ENCODE data around the gene ATG4C.

ATG4C gene

DNA sequence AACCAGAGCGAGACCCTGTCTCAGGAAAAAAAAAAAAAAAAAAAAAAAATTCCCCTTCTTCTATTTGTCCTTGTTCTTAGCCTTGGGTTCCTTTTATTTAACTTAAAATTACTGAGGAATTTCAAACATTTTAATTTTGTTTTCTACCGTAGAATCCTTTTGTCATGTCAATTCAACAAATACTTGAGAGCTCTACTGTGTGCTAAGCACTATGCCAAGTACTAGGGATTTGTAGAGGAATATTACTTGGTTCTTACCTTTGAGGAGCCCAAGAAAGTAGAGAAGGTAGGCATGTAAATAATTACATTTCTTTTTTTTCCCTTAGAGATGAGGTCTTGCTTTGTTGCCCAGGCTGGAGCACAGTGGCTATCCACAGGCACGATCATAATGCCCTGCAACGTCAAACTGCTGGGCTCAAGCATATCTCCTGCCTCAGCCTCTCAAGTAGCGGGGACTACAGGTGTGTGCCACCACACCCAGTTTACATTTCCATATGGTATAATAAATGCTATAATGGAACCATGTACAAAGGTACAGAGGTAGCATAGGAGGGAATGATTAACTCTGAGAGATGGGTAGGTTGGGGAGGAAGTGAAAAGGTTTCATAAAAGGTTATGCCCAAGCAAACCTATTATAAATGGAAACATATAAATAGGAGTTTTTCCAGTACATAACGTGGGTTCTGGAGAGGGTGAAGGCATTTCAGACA lies 104.0 kb downstream of the ATG4C start:
- WGBS = 78% methylated on average over 5 of the region's 6 CpGs
- H3K27me3 ChIP-seq (ENCODE audit: insufficient read depth, low read length) = no peaks in the 10 kb centered on the region

GRCh38 chr1:62891956-62892562 lies 108.1 kb downstream of the ATG4C start:
- H3K9me3 ChIP-seq (ENCODE audit: insufficient read depth, low read depth, low read length) = no peaks in the 10 kb centered on the region
- H3K27ac ChIP-seq (ENCODE audit: low read depth, low read length) = no peak overlapping the region
- H3K27me3 ChIP-seq (ENCODE audit: insufficient read depth, low read length) = no peaks in the 10 kb centered on the region
- no peak overlapping the region for H3K9ac ChIP-seq (ENCODE audit: low read depth, low read length)
- WGBS = 92% methylated on average over 6 of the region's 6 CpGs
- no peaks in the 10 kb centered on the region for H3K36me3 ChIP-seq (ENCODE audit: insufficient read depth, low read length)
- peaks cover 10% of the 10 kb centered on the region for H3K4me1 ChIP-seq (ENCODE audit: insufficient read depth, low read length)
- H3K4me3 ChIP-seq (ENCODE audit: low read length) = no peak overlapping the region

More for the DNA sequence above, 104.0 kb downstream of the ATG4C start:
- H3K9me3 ChIP-seq (ENCODE audit: insufficient read depth, low read depth, low read length) = no peaks in the 10 kb centered on the region
- no peak overlapping the region for H3K9ac ChIP-seq (ENCODE audit: low read depth, low read length)
- peaks cover 24% of the 10 kb centered on the region for H3K4me1 ChIP-seq (ENCODE audit: insufficient read depth, low read length)
- H3K4me3 ChIP-seq (ENCODE audit: low read length) = no peak overlapping the region
- H3K27ac ChIP-seq (ENCODE audit: low read depth, low read length) = no peak overlapping the region
- H3K36me3 ChIP-seq (ENCODE audit: insufficient read depth, low read length) = no peaks in the 10 kb centered on the region

DNA sequence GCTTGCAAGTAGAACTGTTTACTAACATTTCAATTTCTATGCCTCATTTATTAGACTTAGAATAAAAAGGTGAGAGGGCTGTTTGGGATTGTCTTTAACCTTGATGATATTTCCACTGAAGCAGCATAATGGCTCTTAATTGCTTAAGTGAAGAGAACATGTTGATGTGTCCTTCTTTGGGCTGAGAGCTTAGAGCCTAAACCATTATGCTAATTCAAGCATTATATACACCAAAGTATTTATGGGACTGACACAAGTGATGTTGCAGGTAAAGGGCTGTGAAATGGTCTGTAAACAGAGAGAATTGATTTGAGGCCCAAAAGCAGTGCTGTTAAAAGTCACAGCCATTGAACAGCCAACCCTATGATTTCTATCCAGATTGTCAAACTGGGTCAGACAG lies 113.9 kb downstream of the ATG4C start:
- H3K27ac ChIP-seq (ENCODE audit: low read depth, low read length) = no peak overlapping the region
- no peaks in the 10 kb centered on the region for H3K27me3 ChIP-seq (ENCODE audit: insufficient read depth, low read length)
- no peaks in the 10 kb centered on the region for H3K36me3 ChIP-seq (ENCODE audit: insufficient read depth, low read length)
- no peak overlapping the region for H3K9ac ChIP-seq (ENCODE audit: low read depth, low read length)
- H3K9me3 ChIP-seq (ENCODE audit: insufficient read depth, low read depth, low read length) = no peaks in the 10 kb centered on the region
- no peaks in the 10 kb centered on the region for H3K4me1 ChIP-seq (ENCODE audit: insufficient read depth, low read length)
- H3K4me3 ChIP-seq (ENCODE audit: low read length) = no peak overlapping the region

GRCh38 chr1:62900566-62900965 lies 116.6 kb downstream of the ATG4C start:
- Histone ChIP-seq H3K27ac (ENCODE audit: low read depth, low read length) (no peak overlapping the region), H3K9ac (ENCODE audit: low read depth, low read length) (no peak overlapping the region), H3K36me3 (ENCODE audit: insufficient read depth, low read length) (no peaks in the 10 kb centered on the region), H3K27me3 (ENCODE audit: insufficient read depth, low read length) (no peaks in the 10 kb centered on the region), H3K4me1 (ENCODE audit: insufficient read depth, low read length) (no peaks in the 10 kb centered on the region), H3K4me3 (ENCODE audit: low read length) (no peak overlapping the region), H3K9me3 (ENCODE audit: insufficient read depth, low read depth, low read length) (no peaks in the 10 kb centered on the region)
- WGBS = 96% methylated on average over 1 of the region's 1 CpG

DNA sequence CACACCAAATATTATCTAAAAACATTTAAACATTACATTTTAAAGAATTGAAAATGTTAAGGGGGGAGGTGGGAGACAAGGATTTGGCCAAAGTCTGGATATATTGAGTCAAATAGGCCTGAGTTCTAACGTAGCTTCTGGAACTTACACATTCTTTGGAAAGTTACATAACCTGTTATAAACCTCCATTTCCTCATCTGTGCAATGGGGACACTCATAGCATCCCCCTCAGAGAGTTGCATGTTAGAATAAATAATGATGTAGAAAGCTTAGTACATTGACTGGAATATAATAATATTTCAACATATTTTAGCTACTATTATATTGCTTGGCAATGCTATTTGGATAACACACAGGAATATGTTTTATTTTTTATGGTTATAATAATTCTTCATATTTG lies 117.7 kb downstream of the ATG4C start:
- H3K4me1 ChIP-seq (ENCODE audit: insufficient read depth, low read length) = no peaks in the 10 kb centered on the region
- WGBS = 100% methylated on average over 1 of the region's 1 CpG
- no peak overlapping the region for H3K9ac ChIP-seq (ENCODE audit: low read depth, low read length)
- no peak overlapping the region for H3K27ac ChIP-seq (ENCODE audit: low read depth, low read length)
- no peaks in the 10 kb centered on the region for H3K36me3 ChIP-seq (ENCODE audit: insufficient read depth, low read length)
- H3K27me3 ChIP-seq (ENCODE audit: insufficient read depth, low read length) = no peaks in the 10 kb centered on the region
- H3K4me3 ChIP-seq (ENCODE audit: low read length) = no peak overlapping the region
- no peaks in the 10 kb centered on the region for H3K9me3 ChIP-seq (ENCODE audit: insufficient read depth, low read depth, low read length)

GRCh38 chr1:62903522-62903921 lies 119.6 kb downstream of the ATG4C start:
- no peaks in the 10 kb centered on the region for H3K9me3 ChIP-seq (ENCODE audit: insufficient read depth, low read depth, low read length)
- no peak overlapping the region for H3K4me3 ChIP-seq (ENCODE audit: low read length)
- WGBS = 87% methylated on average over 9 of the region's 12 CpGs
- no peak overlapping the region for H3K27ac ChIP-seq (ENCODE audit: low read depth, low read length)
- H3K9ac ChIP-seq (ENCODE audit: low read depth, low read length) = no peak overlapping the region
- H3K36me3 ChIP-seq (ENCODE audit: insufficient read depth, low read length) = no peaks in the 10 kb centered on the region
- no peaks in the 10 kb centered on the region for H3K27me3 ChIP-seq (ENCODE audit: insufficient read depth, low read length)
- H3K4me1 ChIP-seq (ENCODE audit: insufficient read depth, low read length) = no peaks in the 10 kb centered on the region

DNA sequence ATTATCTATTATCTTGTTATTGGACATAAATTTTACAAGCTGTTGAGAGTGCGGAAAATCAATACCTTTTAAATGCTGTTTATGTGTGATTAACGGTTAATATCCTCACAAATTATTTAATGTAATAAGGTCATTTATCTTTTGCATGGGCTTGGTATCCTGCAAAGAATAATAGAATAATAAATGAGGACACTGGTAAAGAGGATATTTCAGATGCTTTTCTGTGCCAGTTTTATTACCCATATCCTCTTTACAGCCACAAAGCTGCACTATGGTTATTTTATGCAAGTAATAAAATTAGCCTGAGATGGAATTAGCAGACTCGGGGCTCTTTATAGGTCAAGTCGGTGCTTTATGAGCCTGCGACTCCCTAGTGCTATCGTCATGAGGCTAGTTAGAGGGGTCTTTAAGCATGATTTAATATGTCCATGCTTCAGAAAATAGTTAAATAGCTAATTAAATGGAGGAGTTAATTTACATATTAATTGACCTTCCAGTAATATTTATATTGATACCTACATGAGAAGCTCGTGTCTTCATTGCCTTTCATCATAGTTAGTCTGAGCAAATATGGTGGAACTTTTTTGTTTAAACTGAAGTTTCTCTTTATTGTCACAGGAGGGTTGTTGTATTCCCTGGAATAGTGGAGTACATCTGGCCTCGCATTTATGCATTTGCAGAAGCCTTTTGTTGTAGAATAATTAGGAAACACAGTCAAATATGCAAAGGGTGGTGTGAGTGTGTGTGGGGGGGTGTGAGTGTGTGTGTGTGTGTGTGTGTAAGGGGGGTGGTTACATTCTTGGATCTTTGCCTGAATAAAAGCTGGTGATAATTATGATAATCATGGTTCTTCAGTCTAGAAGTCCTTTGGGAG lies 120.3 kb downstream of the ATG4C start:
- Histone ChIP-seq H3K4me3 (ENCODE audit: low read length) (no peak overlapping the region), H3K36me3 (ENCODE audit: insufficient read depth, low read length) (no peaks in the 10 kb centered on the region), H3K27me3 (ENCODE audit: insufficient read depth, low read length) (no peaks in the 10 kb centered on the region), H3K9me3 (ENCODE audit: insufficient read depth, low read depth, low read length) (no peaks in the 10 kb centered on the region), H3K27ac (ENCODE audit: low read depth, low read length) (no peak overlapping the region), H3K4me1 (ENCODE audit: insufficient read depth, low read length) (no peaks in the 10 kb centered on the region), H3K9ac (ENCODE audit: low read depth, low read length) (no peak overlapping the region)
- WGBS = 96% methylated on average over 6 of the region's 8 CpGs

- no peaks in the 10 kb centered on the region for H3K4me1 ChIP-seq (ENCODE audit: insufficient read depth, low read length)
- no peaks in the 10 kb centered on the region for H3K9me3 ChIP-seq (ENCODE audit: insufficient read depth, low read depth, low read length)
- no peak overlapping the region for H3K4me3 ChIP-seq (ENCODE audit: low read length)
- no peak overlapping the region for H3K9ac ChIP-seq (ENCODE audit: low read depth, low read length)
- 95% methylated on average over 5 of the region's 5 CpGs for WGBS
- no peaks in the 10 kb centered on the region for H3K27me3 ChIP-seq (ENCODE audit: insufficient read depth, low read length)
- H3K36me3 ChIP-seq (ENCODE audit: insufficient read depth, low read length) = no peaks in the 10 kb centered on the region
- no peak overlapping the region for H3K27ac ChIP-seq (ENCODE audit: low read depth, low read length)
These were observed 120.9 kb downstream of the ATG4C start for GRCh38 chr1:62904856-62905225.

- H3K27me3 ChIP-seq (ENCODE audit: insufficient read depth, low read length) = no peaks in the 10 kb centered on the region
- WGBS = 94% methylated on average over 6 of the region's 6 CpGs
- H3K4me3 ChIP-seq (ENCODE audit: low read length) = no peak overlapping the region
- H3K9ac ChIP-seq (ENCODE audit: low read depth, low read length) = no peak overlapping the region
- no peaks in the 10 kb centered on the region for H3K9me3 ChIP-seq (ENCODE audit: insufficient read depth, low read depth, low read length)
- H3K36me3 ChIP-seq (ENCODE audit: insufficient read depth, low read length) = no peaks in the 10 kb centered on the region
- H3K27ac ChIP-seq (ENCODE audit: low read depth, low read length) = no peak overlapping the region
- H3K4me1 ChIP-seq (ENCODE audit: insufficient read depth, low read length) = no peaks in the 10 kb centered on the region
These were observed 121.4 kb downstream of the ATG4C start for GRCh38 chr1:62905309-62905708.

DNA sequence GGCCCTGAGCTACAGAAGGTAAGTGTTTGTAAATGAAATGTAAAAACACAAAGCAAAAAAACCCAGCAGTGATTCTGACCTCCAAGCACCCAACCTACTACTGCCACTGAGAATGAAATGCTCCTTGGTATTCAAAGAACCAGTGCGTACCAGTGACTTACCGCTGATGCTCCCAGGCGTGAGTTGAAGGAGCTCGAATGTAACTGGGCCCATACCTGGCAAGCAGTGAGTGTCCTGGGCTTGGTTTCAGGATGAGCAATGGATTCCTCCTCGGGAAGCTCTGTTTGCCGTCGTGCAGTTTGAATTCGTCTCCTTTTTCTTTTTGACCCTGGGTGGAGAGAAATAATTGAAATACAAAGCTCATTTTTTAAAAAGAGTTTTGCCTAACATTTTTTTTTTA lies 121.9 kb downstream of the ATG4C start:
- WGBS = 90% methylated on average over 8 of the region's 8 CpGs
- Histone ChIP-seq H3K27me3 (ENCODE audit: insufficient read depth, low read length) (no peaks in the 10 kb centered on the region), H3K4me3 (ENCODE audit: low read length) (no peak overlapping the region), H3K4me1 (ENCODE audit: insufficient read depth, low read length) (no peaks in the 10 kb centered on the region), H3K27ac (ENCODE audit: low read depth, low read length) (no peak overlapping the region), H3K36me3 (ENCODE audit: insufficient read depth, low read length) (no peaks in the 10 kb centered on the region), H3K9me3 (ENCODE audit: insufficient read depth, low read depth, low read length) (no peaks in the 10 kb centered on the region), H3K9ac (ENCODE audit: low read depth, low read length) (no peak overlapping the region)

- WGBS = 64% methylated on average over 8 of the region's 9 CpGs
- Histone ChIP-seq H3K9ac (ENCODE audit: low read depth, low read length) (no peak overlapping the region), H3K9me3 (ENCODE audit: insufficient read depth, low read depth, low read length) (no peaks in the 10 kb centered on the region), H3K4me3 (ENCODE audit: low read length) (no peak overlapping the region), H3K27ac (ENCODE audit: low read depth, low read length) (no peak overlapping the region), H3K36me3 (ENCODE audit: insufficient read depth, low read length) (no peaks in the 10 kb centered on the region), H3K27me3 (ENCODE audit: insufficient read depth, low read length) (no peaks in the 10 kb centered on the region), H3K4me1 (ENCODE audit: insufficient read depth, low read length) (no peaks in the 10 kb centered on the region)
These were observed 122.5 kb downstream of the ATG4C start for GRCh38 chr1:62906428-62906886.

Measured in HUES64 (cell line).